Tongue (tissue), 2 donors: ENCODE data around the gene SYNCRIP. TPM values are rescaled to one million over a fixed set of nuclear protein-coding genes. Genes with fewer than 3 reads are reported as not detected.
"Not testable (repeated sequence)": the region's sequence is repeated elsewhere in the genome, so short reads cannot be mapped to it uniquely, and the experiment has no call there.

Experiments
- DNase-seq: peaks from one replicate; pipeline ENCODE4 v3.0.0-alpha.2; 2015
- total RNA-seq: library from RNA; depleted of rRNA; stranded (reverse); fragments of >200 nt; gene quantifications from one replicate; pipeline ENCODE4 v1.2.3, GENCODE V29; 2014

The SYNCRIP gene
- total RNA-seq, result 79.6 TPM

- DNase-seq, result peak; percentile 99
Observed at GRCh38 chr6:85642774-85643536, at the start of gene SYNCRIP. Gene SYNCRIP (minus strand): TSS chr6:85642886. CDS start chr6:85641439, 1,447 bp downstream.

GRCh38 chr6:85691478-85691877 is 48.8 kb upstream of the SYNCRIP start:
- DNase-seq, result no peak

- no peak for DNase-seq
Observed at GRCh38 chr6:85690071-85690470, 47.4 kb upstream of the SYNCRIP start.

- no peak for DNase-seq
Observed at GRCh38 chr6:85685713-85686112, 43.0 kb upstream of the SYNCRIP start.

- DNase-seq, result no peak
Observed at GRCh38 chr6:85684809-85685171, 42.1 kb upstream of the SYNCRIP start.

GRCh38 chr6:85684133-85684808 is 41.6 kb upstream of the SYNCRIP start:
- DNase-seq, result no peak

GRCh38 chr6:85681899-85682298 is 39.2 kb upstream of the SYNCRIP start:
- not testable (repeated sequence) for DNase-seq

- no peak for DNase-seq
Observed at GRCh38 chr6:85680388-85680787, 37.7 kb upstream of the SYNCRIP start.

GRCh38 chr6:85679445-85680123 is 36.9 kb upstream of the SYNCRIP start:
- DNase-seq, result no peak

GRCh38 chr6:85678602-85679444 is 36.1 kb upstream of the SYNCRIP start:
- DNase-seq, result peak; percentile 100

- DNase-seq, result no peak
Observed at GRCh38 chr6:85678026-85678601, 35.4 kb upstream of the SYNCRIP start.

- peak; percentile 70 for DNase-seq
Observed at GRCh38 chr6:85677234-85677956, 34.7 kb upstream of the SYNCRIP start.

- peak; percentile 13 for DNase-seq
Observed at GRCh38 chr6:85676086-85676729, 33.5 kb upstream of the SYNCRIP start.

- DNase-seq, result peak; percentile 78
Observed at GRCh38 chr6:85675030-85675819, 32.5 kb upstream of the SYNCRIP start.

GRCh38 chr6:85674604-85675003 is 31.9 kb upstream of the SYNCRIP start:
- peak; percentile 11 for DNase-seq

GRCh38 chr6:85673198-85674139 is 30.8 kb upstream of the SYNCRIP start:
- no peak for DNase-seq

GRCh38 chr6:85672623-85673022 is 29.9 kb upstream of the SYNCRIP start:
- DNase-seq, result no peak

GRCh38 chr6:85672050-85672449 is 29.4 kb upstream of the SYNCRIP start:
- no peak for DNase-seq

GRCh38 chr6:85670573-85670972 is 27.9 kb upstream of the SYNCRIP start:
- DNase-seq, result peak; percentile 38
